T-helper 1 cell treated with Interleukin-12 subunit alpha and Interleukin-12 subunit beta and Interleukin-4 antibody, amounts not matched to agents 30 μg/mL and 1 μg/mL, for 36 hours (primary cell): ENCODE measurements around the gene FAM32A.

Experiments used
- H3K27ac Mint-ChIP-seq: one replicate; pipeline ENCODE4 v1.8.0; 2021; ENCODE audit warnings: mild to moderate bottlenecking, mixed read lengths
- H3K27me3 Mint-ChIP-seq: one replicate; pipeline ENCODE4 v1.8.0; 2021; ENCODE audit warnings: low read depth, mixed read lengths
- H3K36me3 Mint-ChIP-seq: one replicate; pipeline ENCODE4 v1.8.0; 2021; ENCODE audit warnings: low read depth, mixed read lengths
- H3K4me1 Mint-ChIP-seq: one replicate; pipeline ENCODE4 v1.8.0; 2021; ENCODE audit warnings: low read depth, mixed read lengths
- H3K4me3 Mint-ChIP-seq: one replicate; pipeline ENCODE4 v1.8.0; 2021; ENCODE audit warnings: mild to moderate bottlenecking, moderate library complexity, mixed read lengths
- H3K9me3 Mint-ChIP-seq: one replicate; pipeline ENCODE4 v1.8.0; 2021; ENCODE audit warnings: mixed read lengths

FAM32A gene

DNA sequence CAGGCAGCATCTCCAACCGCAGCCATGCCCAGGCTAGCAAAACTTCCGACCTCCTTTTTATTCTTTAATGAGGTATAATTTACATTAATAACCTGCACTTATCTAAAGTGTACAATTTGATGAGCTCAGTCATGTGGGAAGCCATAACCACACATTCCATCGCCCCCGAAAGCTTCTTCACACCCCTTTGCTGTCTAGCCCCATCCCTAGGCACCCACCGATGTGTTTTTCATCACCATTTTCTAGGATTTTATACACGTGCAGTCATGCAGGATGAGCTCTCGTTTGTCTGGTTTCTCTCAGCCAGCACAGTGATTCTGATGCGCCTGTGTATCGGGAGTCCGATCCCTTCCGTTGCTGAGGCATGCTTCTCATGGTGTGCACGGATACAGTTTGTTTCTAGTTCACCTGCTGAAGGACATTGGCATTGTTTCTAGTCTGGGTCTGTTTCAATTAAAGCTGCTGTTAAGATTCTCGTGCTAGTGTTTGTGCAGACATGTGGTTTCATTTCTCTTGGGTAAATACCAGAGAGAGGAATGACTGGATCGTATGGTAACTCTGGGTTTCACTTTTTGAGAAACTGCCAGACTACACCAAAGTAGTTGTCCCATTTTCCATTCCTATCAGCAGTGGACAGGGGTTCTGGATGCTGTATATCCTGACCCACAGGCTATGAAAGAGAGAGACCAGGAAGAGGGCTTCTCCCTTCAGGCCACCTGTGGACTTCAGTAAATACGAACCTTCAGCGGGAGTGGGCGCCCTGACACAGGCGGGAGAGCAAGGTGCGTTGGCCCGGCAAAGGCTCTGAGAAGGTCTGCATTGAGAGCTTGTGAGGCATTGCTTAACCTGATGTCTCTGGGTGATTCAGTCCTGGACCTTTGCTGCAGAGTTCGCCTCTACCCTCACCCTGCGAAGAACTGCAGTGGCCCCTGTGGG lies 17.4 kb downstream of the FAM32A start:
- Mint-ChIP-seq H3K27me3 (no peaks in the 10 kb centered on the region), H3K4me1 (peaks cover 36% of the 10 kb centered on the region), H3K4me3 (peak overlapping the region; percentile 5), H3K36me3 (peaks cover 42% of the 10 kb centered on the region), H3K9me3 (no peaks in the 10 kb centered on the region), H3K27ac (peak overlapping the region; percentile 23)

DNA sequence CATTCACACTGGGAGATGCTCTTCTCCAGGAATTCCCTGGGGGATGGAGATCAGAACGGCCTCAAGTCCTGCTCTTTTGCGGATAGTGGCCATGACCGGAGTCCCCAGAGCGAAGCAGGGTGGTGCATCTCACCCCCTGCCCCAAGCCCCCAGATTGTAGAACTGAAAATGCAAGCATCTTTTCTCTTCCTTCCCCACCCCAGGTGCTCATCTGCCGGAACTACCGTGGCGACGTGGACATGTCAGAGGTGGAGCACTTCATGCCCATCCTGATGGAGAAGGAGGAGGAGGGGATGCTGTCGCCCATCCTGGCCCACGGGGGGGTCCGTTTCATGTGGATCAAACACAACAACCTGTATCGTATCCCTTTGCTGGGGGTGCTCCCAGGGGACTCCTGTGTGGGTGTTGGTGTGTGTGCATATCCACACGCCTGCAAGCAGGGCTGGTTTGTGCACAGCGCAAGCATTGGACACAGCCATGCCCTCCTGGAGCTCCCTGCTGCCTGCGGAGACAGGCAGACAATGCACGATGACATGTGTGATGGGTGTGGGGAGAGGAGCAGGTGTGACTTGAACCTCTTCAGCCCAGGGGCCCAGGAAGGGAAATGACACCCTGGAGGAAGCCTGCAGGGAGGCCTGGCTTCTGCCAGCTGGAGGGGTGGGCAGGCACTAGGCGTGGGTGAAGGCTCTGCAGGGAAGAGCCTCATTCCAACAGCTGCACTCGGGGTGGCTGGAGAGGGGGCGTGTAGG lies 18.2 kb downstream of the FAM32A start:
- Mint-ChIP-seq H3K4me1 (peaks cover 37% of the 10 kb centered on the region), H3K9me3 (no peaks in the 10 kb centered on the region), H3K27me3 (no peaks in the 10 kb centered on the region), H3K27ac (no peak overlapping the region), H3K36me3 (peaks cover 47% of the 10 kb centered on the region), H3K4me3 (no peak overlapping the region)

DNA sequence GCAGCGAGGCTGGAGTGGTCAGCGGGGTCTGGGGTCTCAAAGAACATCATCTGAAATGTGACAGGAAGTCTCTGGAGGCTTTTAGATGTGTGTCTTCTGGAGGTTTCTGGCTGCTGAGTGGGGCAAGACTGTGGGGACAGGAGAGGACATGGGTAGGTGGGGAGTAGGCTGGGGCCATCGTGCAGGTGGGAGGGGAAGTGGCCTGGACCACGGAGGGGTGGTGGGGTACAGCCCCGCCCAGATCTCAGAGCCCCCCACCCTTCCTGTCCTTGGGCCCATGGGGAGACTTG lies 18.7 kb downstream of the FAM32A start:
- H3K36me3 Mint-ChIP-seq = peaks cover 49% of the 10 kb centered on the region
- H3K4me1 Mint-ChIP-seq = peaks cover 33% of the 10 kb centered on the region

DNA sequence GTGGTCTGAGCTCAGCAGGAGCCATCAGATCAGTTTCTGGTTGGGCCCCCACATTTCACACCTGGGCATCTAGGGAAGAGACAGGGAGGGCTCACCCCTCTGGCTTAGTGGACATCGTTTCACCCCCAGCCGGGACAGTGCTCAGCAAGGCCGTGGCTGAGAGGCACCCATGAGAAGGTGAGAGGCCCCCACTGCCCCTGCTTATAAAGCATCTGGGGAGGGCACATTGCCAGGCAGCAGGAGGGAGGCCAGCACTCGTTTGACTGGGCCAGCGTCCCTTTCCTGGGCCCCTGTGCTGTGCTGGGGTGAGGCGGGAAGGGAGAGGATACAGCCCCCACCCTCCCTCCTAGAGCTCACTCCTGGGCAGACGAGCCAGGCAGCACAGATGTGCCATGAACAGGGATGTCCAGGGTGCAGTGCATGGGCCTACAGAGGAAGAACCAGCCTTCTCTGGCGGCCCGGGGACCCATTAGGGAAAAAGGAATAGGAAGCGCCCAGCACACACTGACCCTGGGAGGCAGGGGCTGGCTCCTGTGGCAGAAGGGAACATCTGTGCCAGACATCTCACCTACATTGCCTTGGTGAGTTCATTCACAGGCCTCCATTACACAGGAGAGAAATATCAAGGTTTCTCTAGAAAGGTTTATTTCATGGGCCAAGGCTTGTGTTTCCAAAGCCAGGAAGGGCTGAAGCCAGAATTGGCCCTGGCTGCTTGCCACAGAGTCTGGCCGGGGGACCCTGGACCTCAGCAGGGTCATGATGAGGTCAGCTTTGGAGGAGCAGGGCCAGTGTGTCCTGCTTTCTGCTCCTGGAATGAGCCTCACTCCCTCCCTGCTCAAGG lies 20.2 kb downstream of the FAM32A start:
- no peaks in the 10 kb centered on the region for H3K27me3 Mint-ChIP-seq
- no peak overlapping the region for H3K4me3 Mint-ChIP-seq
- H3K9me3 Mint-ChIP-seq = no peaks in the 10 kb centered on the region
- peaks cover 22% of the 10 kb centered on the region for H3K4me1 Mint-ChIP-seq
- H3K36me3 Mint-ChIP-seq = peaks cover 58% of the 10 kb centered on the region
- H3K27ac Mint-ChIP-seq = no peak overlapping the region

More for the DNA sequence above, 18.7 kb downstream of the FAM32A start:
- Mint-ChIP-seq H3K27me3 (no peaks in the 10 kb centered on the region), H3K4me3 (no peak overlapping the region), H3K27ac (no peak overlapping the region), H3K9me3 (no peaks in the 10 kb centered on the region)

DNA sequence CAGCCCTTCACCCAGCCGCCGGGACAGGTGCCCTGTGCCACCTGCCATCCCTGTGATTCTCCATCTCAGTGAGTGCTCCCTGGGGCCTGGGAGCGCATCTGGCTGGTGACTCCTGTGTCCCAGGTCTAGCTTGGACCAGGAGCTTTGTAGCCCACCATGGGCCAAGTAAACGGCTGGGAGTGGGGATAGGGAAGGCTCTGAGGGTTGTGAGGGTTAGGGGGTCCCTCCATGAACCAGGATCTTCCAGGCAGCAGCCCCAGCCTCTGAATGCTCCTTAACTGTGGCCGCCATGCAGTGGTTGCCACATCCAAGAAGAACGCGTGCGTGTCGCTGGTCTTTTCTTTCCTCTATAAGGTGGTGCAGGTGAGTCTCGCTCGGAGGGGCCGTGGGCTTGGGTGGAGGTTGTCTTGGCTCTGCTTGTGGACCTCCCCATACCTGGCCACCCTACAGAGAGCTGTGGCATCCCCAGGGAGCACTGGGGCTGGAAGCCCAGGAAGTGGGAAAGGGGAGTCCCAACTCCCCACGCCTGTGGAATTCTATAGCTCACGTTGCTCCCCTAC lies 20.9 kb downstream of the FAM32A start:
- Mint-ChIP-seq H3K4me1 (peaks cover 17% of the 10 kb centered on the region), H3K9me3 (no peaks in the 10 kb centered on the region), H3K4me3 (no peak overlapping the region), H3K27ac (no peak overlapping the region), H3K27me3 (no peaks in the 10 kb centered on the region), H3K36me3 (peaks cover 58% of the 10 kb centered on the region)

DNA sequence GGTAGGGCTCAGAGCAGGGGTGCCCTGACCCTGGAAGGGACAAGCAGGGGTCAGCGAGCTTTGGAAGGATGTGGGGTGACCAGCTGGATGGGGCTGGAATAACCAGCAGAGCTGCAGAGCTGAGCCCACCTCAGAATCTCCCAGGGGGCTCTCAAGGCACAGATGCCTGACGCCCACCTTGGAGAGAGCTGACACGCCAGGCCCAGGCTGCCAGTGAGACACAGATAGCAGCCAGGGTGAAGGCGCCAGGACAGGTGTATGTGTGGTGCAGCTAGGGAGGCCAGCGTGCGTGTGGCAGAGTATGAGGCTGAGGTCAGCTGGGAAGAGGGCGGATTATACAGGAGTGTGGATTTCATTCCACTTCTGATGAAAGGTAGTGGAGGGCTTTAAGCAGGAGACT lies 21.4 kb downstream of the FAM32A start:
- Mint-ChIP-seq H3K27ac (peak overlapping the region; percentile 10), H3K4me1 (peaks cover 14% of the 10 kb centered on the region), H3K27me3 (no peaks in the 10 kb centered on the region), H3K4me3 (no peak overlapping the region), H3K36me3 (peaks cover 61% of the 10 kb centered on the region), H3K9me3 (no peaks in the 10 kb centered on the region)

DNA sequence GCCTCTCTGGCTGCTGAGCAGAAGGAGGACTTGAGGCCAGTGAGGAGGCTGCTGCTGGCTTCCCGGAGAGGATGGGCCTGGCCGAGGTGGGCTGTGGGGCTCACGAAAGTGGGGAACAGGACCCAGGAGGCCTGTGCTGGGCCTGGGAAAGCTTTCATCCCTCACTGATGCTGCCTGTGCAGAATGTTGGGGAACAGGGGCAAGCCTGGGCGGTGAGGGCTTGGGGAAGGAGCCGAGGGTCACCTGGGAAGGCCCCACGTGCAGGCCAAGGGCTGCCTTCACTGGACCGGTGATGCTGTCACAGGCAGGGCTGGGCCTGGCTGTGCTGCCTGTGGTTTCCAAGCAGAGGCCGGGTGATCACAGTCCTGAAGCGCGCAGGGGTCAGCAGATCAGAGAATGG lies 21.9 kb downstream of the FAM32A start:
- Mint-ChIP-seq H3K4me1 (peaks cover 14% of the 10 kb centered on the region), H3K27me3 (no peaks in the 10 kb centered on the region), H3K27ac (peak overlapping the region; percentile 10), H3K9me3 (no peaks in the 10 kb centered on the region), H3K36me3 (peaks cover 64% of the 10 kb centered on the region), H3K4me3 (no peak overlapping the region)

DNA sequence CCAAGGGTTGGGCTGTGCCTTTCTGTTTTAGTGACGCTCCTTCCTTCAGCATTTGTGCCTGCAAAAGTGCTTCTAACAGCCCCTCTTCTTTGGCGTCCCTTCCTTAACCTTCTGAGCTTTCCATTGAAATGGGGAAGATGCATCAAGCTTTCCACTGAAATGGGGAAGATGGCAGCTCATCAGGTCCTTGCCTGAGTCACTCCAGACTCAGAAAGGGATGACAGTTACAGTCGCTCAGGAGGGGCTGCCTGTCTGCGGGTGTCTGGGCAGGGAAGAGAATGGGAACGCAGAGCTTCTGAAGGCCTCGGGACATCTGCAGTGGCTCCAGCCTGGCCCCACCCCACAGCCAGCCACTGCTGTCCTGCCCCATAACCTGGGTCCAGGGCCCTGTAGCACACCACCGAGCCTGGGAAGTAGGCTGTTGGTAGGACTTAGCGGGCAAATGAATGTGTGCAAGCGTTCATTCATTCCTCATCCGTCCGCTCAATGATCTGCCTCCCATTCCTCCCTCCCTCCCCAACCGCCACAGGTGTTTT lies 22.3 kb downstream of the FAM32A start:
- no peak overlapping the region for H3K4me3 Mint-ChIP-seq
- H3K27ac Mint-ChIP-seq = no peak overlapping the region
- no peaks in the 10 kb centered on the region for H3K9me3 Mint-ChIP-seq
- peaks cover 65% of the 10 kb centered on the region for H3K36me3 Mint-ChIP-seq
- H3K27me3 Mint-ChIP-seq = no peaks in the 10 kb centered on the region
- H3K4me1 Mint-ChIP-seq = peaks cover 15% of the 10 kb centered on the region

DNA sequence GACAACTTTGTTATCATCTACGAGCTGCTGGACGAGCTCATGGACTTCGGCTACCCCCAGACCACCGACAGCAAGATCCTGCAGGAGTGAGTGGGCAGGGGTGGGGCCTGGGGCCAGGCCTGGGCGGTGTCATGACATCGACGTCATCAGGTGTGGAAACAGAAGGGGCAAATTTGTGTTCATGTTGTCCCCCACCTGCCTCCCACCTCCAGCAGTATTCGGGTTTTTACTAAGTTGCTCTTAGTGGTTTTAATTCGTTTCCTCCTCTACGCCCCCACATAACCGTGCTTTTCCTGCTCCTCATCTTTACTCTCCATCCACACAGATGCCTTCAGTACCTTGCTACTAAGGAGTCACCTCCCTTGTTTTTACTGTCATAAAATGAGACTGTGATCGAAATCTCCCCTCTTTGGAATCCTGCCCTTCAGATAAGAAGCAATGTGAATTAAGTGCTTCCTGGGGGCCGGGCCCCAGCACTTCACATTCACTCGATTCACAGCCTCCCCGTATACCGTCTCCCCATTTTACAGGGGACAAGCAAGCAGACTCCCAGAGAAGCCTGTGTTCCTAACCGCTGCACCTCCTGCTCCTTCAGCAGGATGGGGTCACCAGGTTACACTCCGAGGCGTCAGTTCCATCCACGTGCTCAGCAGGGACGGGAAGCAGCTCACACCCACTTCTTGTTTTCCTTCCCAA lies 23.0 kb downstream of the FAM32A start:
- Mint-ChIP-seq H3K4me1 (peaks cover 15% of the 10 kb centered on the region), H3K36me3 (peaks cover 65% of the 10 kb centered on the region), H3K9me3 (no peaks in the 10 kb centered on the region), H3K27me3 (no peaks in the 10 kb centered on the region), H3K4me3 (no peak overlapping the region), H3K27ac (peak overlapping the region; percentile 31)

DNA sequence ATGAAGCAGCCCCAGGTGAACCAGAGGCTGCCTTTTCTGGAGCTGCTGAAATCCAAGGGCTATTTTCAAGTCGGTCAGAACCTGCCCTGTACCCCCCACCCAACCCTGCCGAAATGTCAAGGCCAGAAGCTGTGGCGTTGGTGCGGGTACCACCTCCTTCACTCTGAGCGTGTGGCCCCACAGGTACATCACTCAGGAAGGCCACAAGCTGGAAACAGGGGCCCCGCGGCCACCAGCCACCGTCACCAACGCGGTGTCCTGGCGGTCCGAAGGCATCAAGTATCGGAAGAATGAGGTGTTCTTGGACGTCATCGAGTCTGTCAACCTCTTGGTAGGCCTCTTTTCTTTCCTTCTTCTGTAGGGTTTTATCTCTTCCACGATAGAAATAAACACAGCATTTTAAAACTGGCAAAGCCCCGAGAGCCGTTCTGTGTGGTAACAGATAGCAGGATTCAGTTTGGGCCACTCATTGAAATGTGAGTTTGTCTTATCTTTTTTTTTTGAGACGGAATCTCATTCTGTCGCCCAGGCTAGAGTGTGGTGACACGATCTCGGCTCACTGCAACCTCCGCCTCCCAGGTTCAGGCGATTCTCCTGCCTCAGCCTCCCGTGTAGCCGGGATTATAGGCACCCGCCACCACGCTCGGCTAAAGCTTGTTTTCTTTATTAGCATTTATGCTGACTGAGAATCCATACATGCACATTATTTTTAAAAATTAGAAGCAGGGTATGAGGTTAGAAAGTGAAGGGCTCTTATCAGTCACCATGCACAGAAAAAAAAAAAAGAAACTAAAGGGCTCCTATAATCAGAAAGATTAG lies 23.8 kb downstream of the FAM32A start:
- peaks cover 65% of the 10 kb centered on the region for H3K36me3 Mint-ChIP-seq
- no peaks in the 10 kb centered on the region for H3K27me3 Mint-ChIP-seq
- no peak overlapping the region for H3K4me3 Mint-ChIP-seq
- H3K27ac Mint-ChIP-seq = no peak overlapping the region
- peaks cover 15% of the 10 kb centered on the region for H3K4me1 Mint-ChIP-seq
- H3K9me3 Mint-ChIP-seq = no peaks in the 10 kb centered on the region

DNA sequence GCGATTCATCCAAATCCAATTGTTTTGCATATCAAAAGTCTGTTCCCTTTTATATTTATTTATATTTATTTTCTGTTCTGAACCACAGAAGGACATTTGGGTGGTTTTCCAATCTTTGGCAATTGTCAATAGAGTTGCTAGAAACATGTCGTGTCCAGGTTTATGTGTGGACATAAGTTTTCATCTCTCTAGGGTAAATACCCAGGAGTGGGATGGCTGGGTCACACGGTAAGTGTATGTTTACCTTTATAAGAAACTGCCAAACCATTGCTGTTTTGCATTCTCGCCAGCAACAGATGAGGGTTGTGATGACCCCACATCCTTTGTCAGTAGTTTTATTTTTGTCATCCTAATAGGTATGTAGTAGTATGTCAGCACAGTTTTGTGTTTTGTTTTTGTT lies 25.0 kb downstream of the FAM32A start:
- no peak overlapping the region for H3K27ac Mint-ChIP-seq
- H3K4me1 Mint-ChIP-seq = peaks cover 15% of the 10 kb centered on the region
- no peaks in the 10 kb centered on the region for H3K27me3 Mint-ChIP-seq
- H3K36me3 Mint-ChIP-seq = peaks cover 70% of the 10 kb centered on the region
- no peaks in the 10 kb centered on the region for H3K9me3 Mint-ChIP-seq
- no peak overlapping the region for H3K4me3 Mint-ChIP-seq

DNA sequence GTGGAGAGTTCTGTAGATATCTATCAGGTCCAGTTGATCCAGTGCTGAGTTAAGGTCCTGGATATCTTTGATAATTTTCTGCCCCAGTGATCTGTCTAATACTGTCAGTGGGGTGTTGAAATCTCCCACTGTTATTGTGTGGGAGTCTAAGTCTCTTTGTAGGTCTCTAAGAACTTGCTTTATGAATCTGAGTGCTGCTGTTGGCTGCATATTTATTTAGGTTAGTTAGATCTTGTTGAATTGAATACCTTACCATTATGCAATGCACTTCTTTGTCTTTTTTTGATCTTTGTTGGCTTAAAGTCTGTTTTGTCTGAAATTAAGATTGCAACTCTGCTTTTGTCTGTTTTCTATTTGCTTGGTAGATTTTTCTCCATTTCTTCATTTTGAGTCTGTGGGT lies 27.9 kb downstream of the FAM32A start:
- peaks cover 25% of the 10 kb centered on the region for H3K4me1 Mint-ChIP-seq
- H3K4me3 Mint-ChIP-seq = no peak overlapping the region
- H3K27ac Mint-ChIP-seq = no peak overlapping the region
- H3K9me3 Mint-ChIP-seq = no peaks in the 10 kb centered on the region
- no peaks in the 10 kb centered on the region for H3K27me3 Mint-ChIP-seq
- H3K36me3 Mint-ChIP-seq = peaks cover 80% of the 10 kb centered on the region
